Endodermal cell (in vitro differentiated cells): ENCODE measurements around the gene BCCIP. TPM values are rescaled to one million over a fixed set of nuclear protein-coding genes. Genes with fewer than 3 reads are reported as not detected.

Experiments used
- DNase-seq: peaks from one replicate; pipeline ENCODE4 v3.0.0-alpha.2; 2017
- H3K27ac ChIP-seq: 2 replicates; pipeline ENCODE4 v1.5.1; 2013; ENCODE audit warnings: mild to moderate bottlenecking, low read depth, low read length, moderate library complexity
- H3K27me3 ChIP-seq: 2 replicates; pipeline ENCODE4 v1.6.1; 2013; ENCODE audit warnings: mild to moderate bottlenecking, low read length, moderate library complexity; ENCODE audit not compliant: insufficient read depth, control insufficient read depth, poor library complexity, severe bottlenecking
- H3K36me3 ChIP-seq: 2 replicates; pipeline ENCODE4 v1.7.0; 2013; ENCODE audit warnings: mild to moderate bottlenecking, low read length, moderate library complexity; ENCODE audit not compliant: control insufficient read depth, insufficient read depth
- H3K4me1 ChIP-seq: one replicate; pipeline ENCODE4 v1.7.0; 2013; ENCODE audit warnings: low read length; ENCODE audit not compliant: control insufficient read depth, insufficient read depth
- H3K4me3 ChIP-seq: 2 replicates; pipeline ENCODE4 v1.5.1; 2013; ENCODE audit warnings: mild to moderate bottlenecking, low read length, moderate library complexity
- H3K9ac ChIP-seq: 2 replicates; pipeline ENCODE4 v1.6.1; 2013; ENCODE audit warnings: mild to moderate bottlenecking, low read length, moderate library complexity; ENCODE audit not compliant: poor library complexity, severe bottlenecking; ENCODE audit errors: extremely low read depth
- H3K9me3 ChIP-seq: 2 replicates; pipeline ENCODE4 v1.6.1; 2013; ENCODE audit warnings: mild to moderate bottlenecking, low read length, moderate library complexity; ENCODE audit not compliant: control insufficient read depth
- H3K27ac Mint-ChIP-seq: 2 replicates; pipeline ENCODE4 v1.8.0; 2020; ENCODE audit warnings: mixed read lengths
- H3K27me3 Mint-ChIP-seq: 2 replicates; pipeline ENCODE4 v1.8.0; 2021; ENCODE audit warnings: mild to moderate bottlenecking, mixed read lengths; ENCODE audit not compliant: insufficient read depth
- H3K36me3 Mint-ChIP-seq: 2 replicates; pipeline ENCODE4 v1.8.0; 2020; ENCODE audit warnings: low read depth, mixed read lengths
- H3K4me1 Mint-ChIP-seq: 2 replicates; pipeline ENCODE4 v1.8.0; 2020; ENCODE audit warnings: mixed read lengths
- H3K4me3 Mint-ChIP-seq: 2 replicates; pipeline ENCODE4 v1.8.0; 2020; ENCODE audit warnings: mild to moderate bottlenecking, moderate library complexity, mixed read lengths
- H3K9me3 Mint-ChIP-seq: 2 replicates; pipeline ENCODE4 v1.8.0; 2020; ENCODE audit warnings: mild to moderate bottlenecking, mixed read lengths
- CTCF ChIP-seq: fragments of 200-600 bp; sonication (generic); conservative IDR thresholded peaks from 2 replicates; pipeline ENCODE4 v1.5.0; 2021; ENCODE audit warnings: antibody characterized with exemption, mild to moderate bottlenecking
- WGBS, 2 experiments: methylation state at CpG; one replicate each; pipeline versions ENCODE4 v1.1.5 to v1.1.7; 2013; ENCODE audit warnings: missing lambda C conversion rate in 2 of 2, mixed read lengths in 1 of 2; ENCODE audit not compliant: insufficient coverage in 1 of 2, insufficient read length in 1 of 2; 5-methylcytosine and 5-hydroxymethylcytosine counted together
- total RNA-seq, 2 donors: library from RNA; stranded (reverse); fragmentation: NEBNext Ultra II Directional in 1 of 2; extraction: Animal tissue kit (Norgen Biotek cat#: 25700) in 1 of 2; gene quantifications; 2 replicates in 1 of 2; 3 replicates in 1 of 2; pipeline ENCODE4 v1.2.1, GENCODE V29; 2021

BCCIP gene
- total RNA-seq, 2 donors from 2014 or later = 84.4 to 93.8 TPM

DNA sequence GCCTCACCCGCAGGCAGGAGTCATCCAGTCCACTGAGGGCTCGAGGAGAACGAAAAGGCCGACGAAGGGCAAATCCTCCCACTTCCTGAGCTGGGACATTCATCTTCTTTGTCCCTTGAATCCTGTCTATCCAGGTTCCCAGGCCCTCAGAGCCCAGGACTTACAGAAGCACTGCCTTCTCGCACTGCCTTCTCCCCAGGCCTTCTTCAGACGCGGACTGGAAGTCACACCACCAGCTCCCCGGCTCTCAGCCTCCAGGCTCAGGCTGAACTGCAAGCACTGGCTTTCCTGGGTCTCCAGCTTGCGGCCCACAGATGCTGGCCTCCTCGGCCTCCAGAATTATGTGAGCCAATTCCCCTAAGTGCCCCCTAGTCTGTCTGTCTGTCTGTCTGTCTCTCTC is 41.3 kb upstream of the BCCIP start:
- H3K36me3 Mint-ChIP-seq = no peaks in the 10 kb centered on the region
- no peak overlapping the region for H3K27ac Mint-ChIP-seq
- peaks cover 8% of the 10 kb centered on the region for H3K9me3 Mint-ChIP-seq
- Histone ChIP-seq H3K4me1 (no peaks in the 10 kb centered on the region), H3K4me3 (no peak overlapping the region), H3K27ac (no peak overlapping the region), H3K36me3 (no peaks in the 10 kb centered on the region), H3K27me3 (no peaks in the 10 kb centered on the region), H3K9me3 (peaks cover 8% of the 10 kb centered on the region), H3K9ac (no peak overlapping the region)
- peak; percentile 40 for DNase-seq
- H3K4me1 Mint-ChIP-seq = peaks cover under 1% of the 10 kb centered on the region
- 91 to 98% methylated on average over 6 to 11 of the region's 11 CpGs for WGBS, 2 experiments
- no peak overlapping the region for H3K4me3 Mint-ChIP-seq
- no peak for TF ChIP-seq CTCF
- peaks cover 3% of the 10 kb centered on the region for H3K27me3 Mint-ChIP-seq

DNA sequence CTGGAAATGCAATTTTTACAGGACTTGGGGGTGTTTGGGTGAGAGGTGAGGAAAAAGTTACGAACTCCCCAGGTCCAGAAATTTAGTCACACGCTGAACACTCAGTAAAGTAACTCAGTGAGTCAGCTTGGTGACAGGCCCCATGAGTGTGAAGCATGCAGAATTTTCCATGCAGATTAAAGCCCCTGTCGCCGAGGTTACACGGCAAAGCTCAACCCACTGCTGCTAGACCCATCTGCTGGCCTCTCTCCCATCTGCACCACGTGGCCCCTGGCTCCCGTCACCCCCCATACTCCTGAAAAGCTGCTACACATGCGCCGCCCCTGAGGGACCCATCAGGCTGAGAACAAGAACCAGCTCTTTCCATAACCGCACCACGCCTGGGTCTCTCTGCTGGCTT is 40.7 kb upstream of the BCCIP start:
- Histone ChIP-seq H3K9ac (no peak overlapping the region), H3K27ac (no peak overlapping the region), H3K36me3 (no peaks in the 10 kb centered on the region), H3K4me3 (no peak overlapping the region), H3K9me3 (peaks cover 8% of the 10 kb centered on the region), H3K4me1 (no peaks in the 10 kb centered on the region), H3K27me3 (no peaks in the 10 kb centered on the region)
- Mint-ChIP-seq H3K27ac (no peak overlapping the region), H3K27me3 (peaks cover 3% of the 10 kb centered on the region), H3K4me1 (peaks cover 3% of the 10 kb centered on the region), H3K9me3 (peaks cover 8% of the 10 kb centered on the region), H3K36me3 (no peaks in the 10 kb centered on the region), H3K4me3 (no peak overlapping the region)
- DNase-seq = peak; percentile 41
- WGBS, 2 experiments = 87 to 91% methylated on average over 11 of the region's 11 CpGs
- no peak for TF ChIP-seq CTCF

DNA sequence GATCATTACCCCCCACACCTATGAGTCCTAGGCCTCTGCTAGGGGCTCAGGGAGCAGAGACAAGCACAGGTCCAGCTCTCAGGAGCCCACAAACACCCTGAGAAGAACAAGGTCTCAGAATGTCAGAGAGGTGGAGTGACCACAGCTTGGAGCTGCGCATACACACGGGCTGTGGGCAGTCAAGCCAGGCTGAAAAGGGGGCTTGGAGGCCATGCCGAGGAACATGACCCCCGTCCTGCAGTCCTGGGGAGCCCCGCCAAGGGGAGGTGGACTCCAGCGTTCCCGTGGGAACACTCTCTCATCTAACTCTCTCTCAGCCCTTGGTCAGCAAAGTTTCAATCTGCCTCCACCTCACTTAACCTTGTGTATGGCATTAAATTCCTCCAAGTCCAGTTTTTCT is 39.9 kb upstream of the BCCIP start:
- no peaks in the 10 kb centered on the region for H3K27me3 ChIP-seq
- H3K9me3 ChIP-seq = peaks cover 8% of the 10 kb centered on the region
- WGBS, 2 experiments = 90 to 92% methylated on average over 4 to 7 of the region's 7 CpGs
- H3K9ac ChIP-seq = no peak overlapping the region
- H3K4me3 Mint-ChIP-seq = no peak overlapping the region
- peaks cover 2% of the 10 kb centered on the region for H3K36me3 ChIP-seq
- no peak for DNase-seq
- peak overlapping the region; percentile 2 for H3K27ac Mint-ChIP-seq
- no peak for TF ChIP-seq CTCF
- no peaks in the 10 kb centered on the region for H3K4me1 ChIP-seq
- H3K4me3 ChIP-seq = no peak overlapping the region
- H3K27ac ChIP-seq = no peak overlapping the region
- H3K9me3 Mint-ChIP-seq = peaks cover 8% of the 10 kb centered on the region
- peaks cover 3% of the 10 kb centered on the region for H3K27me3 Mint-ChIP-seq
- no peaks in the 10 kb centered on the region for H3K36me3 Mint-ChIP-seq
- peaks cover 8% of the 10 kb centered on the region for H3K4me1 Mint-ChIP-seq
